ENCODE data around the gene ALKBH7.

DNA sequence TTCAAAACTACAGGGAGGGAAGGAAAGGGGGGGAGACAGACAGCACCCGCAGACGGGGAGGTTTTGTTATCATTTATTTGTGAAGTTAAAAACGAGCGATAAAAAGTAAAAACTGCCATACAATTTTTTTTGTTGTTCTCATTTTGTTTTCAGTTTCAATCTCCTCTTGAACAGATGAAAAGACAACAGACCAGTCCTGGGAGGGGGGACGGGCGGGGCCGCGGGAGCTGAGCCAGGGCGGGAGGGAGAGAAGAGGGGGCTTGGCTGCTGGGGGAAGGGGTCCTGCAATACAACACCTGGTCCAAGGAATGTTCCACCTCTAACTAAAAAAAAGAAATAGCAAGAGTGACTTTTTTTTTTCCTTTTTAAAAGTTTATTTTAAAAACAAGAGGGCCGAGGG, 40.7 kb downstream of the ALKBH7 start:
- TF ChIP-seq EZH2 (IDR thresholded peaks at IDR 0.05) (no peak), POLR2AphosphoS5 (IDR thresholded peaks at IDR 0.05; ENCODE audit: borderline replicate concordance, low read depth, low read length) (no peak), FOXP2 (optimal IDR thresholded peaks at IDR 0.05; ENCODE audit: control extremely low read depth, extremely low read length, insufficient read depth) (no peak)
